ENCODE data around the gene GPR132. TPM values are rescaled to one million over a fixed set of nuclear protein-coding genes. Genes with fewer than 3 reads are reported as not detected.

The GPR132 gene
- total and polyA plus RNA-seq, 2 of the 8 experiments (the other 6 are each of a cell fraction or from before 2014, with no cell fraction given): 0.11 TPM; not detected in 1

DNA sequence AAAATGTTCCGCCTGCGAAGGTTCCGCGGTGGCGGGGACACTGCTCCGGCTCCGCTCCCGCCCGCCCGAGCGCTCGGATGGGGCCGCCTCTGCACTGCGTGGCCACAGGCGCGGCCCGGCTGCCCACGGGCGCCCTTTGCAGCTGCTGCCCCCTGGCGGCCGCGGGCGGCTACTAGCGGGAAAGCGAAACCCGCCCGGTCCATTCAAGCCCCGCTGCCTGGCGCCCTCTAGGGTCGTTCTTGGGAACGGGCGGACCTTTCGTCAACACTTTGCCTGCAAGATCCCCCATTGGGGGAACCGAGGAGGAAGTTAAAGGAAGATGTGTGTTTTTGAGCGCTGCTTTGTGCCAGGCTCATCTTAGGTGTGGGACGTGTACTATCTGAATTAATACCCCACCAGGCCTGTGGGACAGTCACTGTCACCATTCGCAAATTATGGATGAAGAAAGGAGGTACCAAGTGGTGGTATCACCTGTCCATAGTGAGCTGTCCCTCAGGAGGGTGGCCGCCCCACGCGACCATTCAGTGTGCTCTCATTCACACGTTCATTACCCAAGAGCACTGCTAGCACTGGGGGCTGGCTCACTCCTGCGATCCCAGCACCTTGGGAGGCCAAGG, 19.4 kb downstream of the GPR132 start (continued):
- TF ChIP-seq CHD1 (IDR thresholded peaks at IDR 0.05; ENCODE audit: low read depth, low read length) (no peak), HDAC2 (IDR thresholded peaks at IDR 0.05; ENCODE audit: borderline replicate concordance in 1 of 2, low read depth in 2 of 2, low read length in 2 of 2) (peak; percentile 38 to 94; a peak in 1 of 4 replicates), KDM5A (IDR thresholded peaks at IDR 0.05; ENCODE audit: low read length) (no peak), SAP30 (IDR thresholded peaks at IDR 0.05; ENCODE audit: insufficient read depth, insufficient replicate concordance, low read length) (no peak), TAF7 (optimal IDR thresholded peaks at IDR 0.05; ENCODE audit: borderline replicate concordance, low read depth, low read length) (peak; percentile 81), JUND (IDR thresholded peaks at IDR 0.05; ENCODE audit: low read length) (no peak), TCF12 (IDR thresholded peaks at IDR 0.05; ENCODE audit: low read depth, low read length) (0 out of 2 replicates have a peak, but pooled peaks have one; percentile 64), KDM4A (IDR thresholded peaks at IDR 0.05; ENCODE audit: low read depth, low read length, severe bottlenecking) (no peak), USF2 (IDR thresholded peaks at IDR 0.05; ENCODE audit: low read length) (no peak), YY1 (IDR thresholded peaks at IDR 0.05; ENCODE audit: low read depth, low read length) (0 out of 2 replicates have a peak, but pooled peaks have one; percentile 68), CTBP2 (IDR thresholded peaks at IDR 0.05; ENCODE audit: borderline replicate concordance, insufficient read depth, insufficient read length, low read length) (no peak), SP1 (IDR thresholded peaks at IDR 0.05; ENCODE audit: low read depth, low read length) (no peak)
- TF ChIP-seq, protein P1, sequence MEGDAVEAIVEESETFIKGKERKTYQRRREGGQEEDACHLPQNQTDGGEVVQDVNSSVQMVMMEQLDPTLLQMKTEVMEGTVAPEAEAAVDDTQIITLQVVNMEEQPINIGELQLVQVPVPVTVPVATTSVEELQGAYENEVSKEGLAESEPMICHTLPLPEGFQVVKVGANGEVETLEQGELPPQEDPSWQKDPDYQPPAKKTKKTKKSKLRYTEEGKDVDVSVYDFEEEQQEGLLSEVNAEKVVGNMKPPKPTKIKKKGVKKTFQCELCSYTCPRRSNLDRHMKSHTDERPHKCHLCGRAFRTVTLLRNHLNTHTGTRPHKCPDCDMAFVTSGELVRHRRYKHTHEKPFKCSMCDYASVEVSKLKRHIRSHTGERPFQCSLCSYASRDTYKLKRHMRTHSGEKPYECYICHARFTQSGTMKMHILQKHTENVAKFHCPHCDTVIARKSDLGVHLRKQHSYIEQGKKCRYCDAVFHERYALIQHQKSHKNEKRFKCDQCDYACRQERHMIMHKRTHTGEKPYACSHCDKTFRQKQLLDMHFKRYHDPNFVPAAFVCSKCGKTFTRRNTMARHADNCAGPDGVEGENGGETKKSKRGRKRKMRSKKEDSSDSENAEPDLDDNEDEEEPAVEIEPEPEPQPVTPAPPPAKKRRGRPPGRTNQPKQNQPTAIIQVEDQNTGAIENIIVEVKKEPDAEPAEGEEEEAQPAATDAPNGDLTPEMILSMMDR (IDR thresholded peaks at IDR 0.05; ENCODE audit: control extremely low read depth in 1 of 3, insufficient read depth in 1 of 3, low read depth in 1 of 3, low read length in 3 of 3): peak; percentile 99 to 100 (median 99)

Measured in H1 (cell line).